Measurements from ENCODE around the gene EP400.
"Not testable (repeated sequence)": the region's sequence is repeated elsewhere in the genome, so short reads cannot be mapped to it uniquely, and the experiment has no call there.

EP400 gene

DNA sequence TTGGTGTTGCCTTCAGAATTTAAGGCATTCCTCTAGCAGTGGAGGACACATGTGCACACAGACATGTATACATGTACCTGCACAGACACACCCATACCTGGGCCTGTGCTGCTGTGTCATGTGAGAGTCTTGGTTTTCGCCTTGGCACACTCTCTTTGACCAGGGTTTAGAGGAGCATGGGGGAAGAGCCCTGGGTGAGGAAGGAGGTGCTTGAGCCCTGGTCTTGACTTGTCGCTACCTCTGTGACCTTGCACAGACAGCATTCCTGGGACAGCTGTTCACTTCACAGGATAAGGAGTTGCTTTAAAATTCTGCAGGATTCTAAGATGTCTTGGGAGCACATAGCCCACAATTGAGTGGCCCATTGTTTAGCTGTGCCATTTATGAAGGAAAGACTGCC lies 99.7 kb downstream of the EP400 start:
- FAIRE-seq = no peak

DNA sequence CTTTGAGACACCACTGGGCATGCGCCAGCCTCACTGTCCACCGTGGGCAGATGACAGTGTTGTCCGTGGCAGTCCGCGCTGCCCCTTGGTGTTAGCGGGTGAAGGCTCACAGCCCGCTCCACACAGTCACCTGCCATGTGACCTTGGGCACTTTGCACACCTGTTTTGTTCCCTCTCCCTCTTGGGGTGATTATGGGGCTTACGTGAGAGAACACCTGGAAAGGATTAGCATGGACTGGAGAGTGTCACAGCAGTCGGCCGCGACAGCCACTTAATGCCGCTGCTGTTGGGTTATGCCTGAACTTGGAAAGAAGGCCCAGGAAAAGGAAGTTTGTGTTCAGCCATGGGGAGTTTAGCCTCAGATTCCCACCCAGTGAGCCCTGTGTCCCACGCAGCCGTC lies 100.1 kb downstream of the EP400 start:
- FAIRE-seq = no peak

DNA sequence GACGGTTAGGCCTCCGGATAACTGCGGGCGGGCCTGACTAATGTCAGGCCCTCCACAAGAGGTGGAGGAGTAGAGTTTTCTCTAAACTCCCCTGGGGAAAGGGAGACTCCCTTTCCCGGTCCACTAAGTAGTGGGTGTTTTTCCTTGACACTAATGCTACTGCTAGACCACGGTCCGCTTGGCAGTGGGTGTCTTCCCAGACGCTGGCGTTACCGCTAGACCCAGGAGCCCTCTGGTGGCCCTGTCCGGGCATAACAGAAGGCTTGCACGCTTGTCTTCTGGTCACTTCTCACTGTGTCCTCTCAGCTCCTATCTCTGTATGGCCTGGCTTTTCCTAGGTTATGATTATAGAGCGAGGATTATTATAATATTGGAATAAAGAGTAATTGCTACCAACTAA lies 102.0 kb downstream of the EP400 start:
- FAIRE-seq = not testable (repeated sequence)

DNA sequence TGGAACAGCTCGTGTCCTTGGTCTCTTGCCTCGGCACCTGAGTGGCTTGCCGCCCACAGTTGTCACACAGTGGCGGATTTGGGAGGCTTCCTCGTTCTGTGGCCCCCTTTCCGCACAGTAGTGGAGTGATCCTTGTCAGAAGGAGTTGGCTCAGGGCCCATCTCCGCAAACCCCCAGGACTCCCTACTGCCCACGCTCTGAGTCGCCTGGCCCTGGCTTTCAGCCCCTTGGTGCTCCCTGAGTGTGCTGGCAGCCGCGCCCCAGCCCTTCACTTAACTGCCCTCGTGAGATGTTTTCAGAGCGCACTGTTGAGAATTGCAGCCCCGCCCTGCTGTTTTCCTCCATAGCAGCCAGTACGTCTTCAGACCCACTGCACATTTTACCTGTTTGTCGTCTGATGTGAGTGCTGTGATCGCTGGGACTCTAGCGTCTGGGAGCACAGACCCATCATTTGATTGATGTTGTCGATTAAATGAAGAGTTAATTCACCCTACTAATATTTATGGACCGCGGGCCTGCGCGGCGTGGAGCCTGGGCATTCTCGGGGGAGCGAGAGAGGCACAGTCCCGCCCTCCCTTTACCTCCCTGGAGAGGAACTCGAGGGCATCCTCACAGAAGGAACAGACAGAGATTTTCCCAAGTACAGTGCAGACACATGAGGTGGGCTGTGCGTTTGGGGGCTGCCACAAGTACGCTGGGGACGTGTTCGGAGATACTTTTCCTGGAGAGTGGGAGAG lies 102.6 kb downstream of the EP400 start:
- FAIRE-seq = no peak

DNA sequence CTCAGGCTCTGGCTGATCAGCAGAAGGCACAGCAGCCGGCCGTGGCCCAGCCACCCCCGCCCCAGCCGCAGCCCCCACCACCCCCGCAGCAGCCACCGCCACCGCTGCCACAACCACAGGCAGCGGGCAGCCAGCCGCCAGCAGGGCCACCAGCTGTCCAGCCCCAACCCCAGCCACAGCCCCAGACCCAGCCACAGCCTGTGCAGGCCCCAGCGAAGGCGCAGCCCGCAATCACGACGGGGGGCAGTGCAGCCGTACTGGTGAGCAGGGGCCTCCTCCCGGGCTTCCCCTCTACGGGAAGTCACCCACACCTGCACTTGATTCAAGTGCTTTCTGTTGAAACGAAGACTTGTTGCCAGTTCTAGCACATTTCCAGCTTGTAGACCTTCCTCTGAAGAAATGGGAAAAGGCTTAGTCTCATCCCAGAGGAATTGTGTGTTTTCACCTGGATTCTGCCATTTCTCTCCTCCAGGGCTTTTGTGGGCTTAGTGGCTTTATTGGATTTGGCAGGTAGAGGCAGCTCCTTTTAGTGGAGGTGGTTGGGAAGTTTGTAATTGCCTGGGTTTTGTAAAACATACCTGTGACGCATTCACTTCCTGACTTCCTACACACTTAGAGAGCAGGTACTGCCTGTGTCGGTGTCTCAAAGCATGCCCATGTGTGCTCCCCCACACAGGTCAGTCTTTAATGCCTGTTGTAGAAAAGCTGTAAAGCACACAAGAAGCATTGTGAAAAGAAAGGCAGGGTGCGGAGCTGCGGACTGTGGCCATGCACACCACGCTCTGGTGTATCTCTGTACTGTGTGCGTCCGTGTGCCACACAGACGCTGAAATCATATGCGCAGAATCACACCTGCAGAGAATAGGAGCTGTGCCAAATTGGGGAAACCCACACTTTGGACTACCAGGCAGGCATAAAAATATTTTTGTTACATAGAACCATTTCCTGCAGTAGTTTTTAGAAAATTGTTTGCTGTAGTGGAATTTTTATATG lies 103.9 kb downstream of the EP400 start:
- FAIRE-seq = no peak

DNA sequence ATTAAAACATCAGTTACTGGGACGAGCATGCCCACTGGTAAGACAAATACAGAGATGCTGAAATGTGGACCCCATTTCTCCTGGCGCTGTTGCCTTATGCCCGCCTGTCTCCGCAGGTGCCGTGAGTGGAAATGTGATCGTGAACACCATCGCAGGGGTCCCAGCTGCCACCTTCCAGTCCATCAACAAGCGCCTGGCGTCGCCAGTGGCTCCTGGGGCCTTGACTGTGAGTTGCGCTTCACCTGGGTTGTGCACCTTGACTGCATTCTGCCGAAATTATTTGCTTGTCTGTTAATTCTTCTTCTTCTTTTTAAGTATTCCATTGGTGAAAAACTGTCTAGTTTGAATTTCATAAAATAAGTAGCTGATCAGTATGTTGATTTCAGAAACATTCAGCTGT lies 105.2 kb downstream of the EP400 start:
- no peak for FAIRE-seq

DNA sequence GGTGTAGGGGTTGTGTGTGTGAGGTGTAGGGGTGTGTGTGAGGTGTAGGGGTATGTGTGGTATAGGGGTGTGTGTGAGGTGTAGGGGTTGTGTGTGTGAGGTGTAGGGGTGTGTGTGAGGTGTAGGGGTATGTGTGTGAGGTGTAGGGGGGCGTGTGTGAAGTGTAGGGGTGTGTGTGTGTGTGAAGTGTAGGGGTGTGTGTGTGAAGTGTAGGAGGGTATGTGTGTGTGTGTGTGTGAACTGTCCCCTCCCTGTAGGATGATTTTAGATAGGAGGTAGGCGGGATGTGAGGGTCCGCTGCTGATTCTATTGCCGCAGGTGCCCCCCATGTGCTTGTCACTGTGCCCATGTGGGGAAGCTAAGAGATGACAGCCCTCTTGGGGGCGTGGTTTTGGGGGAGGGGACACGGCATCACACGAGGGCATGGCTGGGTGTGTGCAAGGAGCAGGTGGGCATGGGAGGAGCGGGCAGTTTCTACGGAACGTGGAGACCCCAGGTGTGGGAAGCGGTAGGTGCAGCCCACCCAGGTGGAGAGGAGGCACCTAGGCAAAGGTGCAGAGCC lies 105.9 kb downstream of the EP400 start:
- no peak for FAIRE-seq

DNA sequence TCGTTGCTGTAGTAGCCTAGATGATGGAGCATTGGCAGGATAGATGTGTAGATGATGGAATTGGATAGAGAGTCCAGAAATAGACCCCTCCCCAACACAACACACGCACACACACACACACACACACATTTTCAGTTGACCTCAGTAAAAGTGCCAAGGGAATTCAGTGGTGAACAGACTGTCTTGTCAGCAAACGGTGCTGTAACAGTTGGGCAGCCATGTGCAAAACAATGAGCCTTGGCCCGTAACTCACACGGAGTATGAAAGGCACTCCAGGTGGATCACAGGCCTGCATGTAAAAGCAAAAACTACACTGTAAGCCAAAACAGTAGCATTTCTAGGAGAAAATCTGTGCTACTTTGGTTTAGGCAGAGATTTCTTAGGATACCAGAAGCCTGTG lies 106.6 kb downstream of the EP400 start:
- no peak for FAIRE-seq

DNA sequence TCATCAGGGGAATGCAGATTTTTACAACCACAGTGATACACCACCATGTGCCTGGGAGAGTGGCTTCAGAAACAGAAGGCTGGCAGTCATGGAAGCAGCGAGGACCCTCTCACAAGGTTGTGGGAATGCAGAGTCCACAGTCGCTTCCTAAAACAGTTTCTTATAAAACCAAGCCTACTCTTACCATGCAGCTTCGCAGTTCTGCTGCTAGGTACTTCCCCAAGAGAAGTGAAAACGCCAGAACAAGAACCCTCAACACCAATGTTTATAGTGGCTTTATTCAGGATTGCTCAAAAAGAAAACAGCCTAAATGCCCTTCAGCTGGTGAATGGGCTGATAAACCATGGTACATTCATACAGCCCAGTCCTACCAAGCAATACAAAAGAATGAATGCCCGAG lies 107.2 kb downstream of the EP400 start:
- no peak for FAIRE-seq

DNA sequence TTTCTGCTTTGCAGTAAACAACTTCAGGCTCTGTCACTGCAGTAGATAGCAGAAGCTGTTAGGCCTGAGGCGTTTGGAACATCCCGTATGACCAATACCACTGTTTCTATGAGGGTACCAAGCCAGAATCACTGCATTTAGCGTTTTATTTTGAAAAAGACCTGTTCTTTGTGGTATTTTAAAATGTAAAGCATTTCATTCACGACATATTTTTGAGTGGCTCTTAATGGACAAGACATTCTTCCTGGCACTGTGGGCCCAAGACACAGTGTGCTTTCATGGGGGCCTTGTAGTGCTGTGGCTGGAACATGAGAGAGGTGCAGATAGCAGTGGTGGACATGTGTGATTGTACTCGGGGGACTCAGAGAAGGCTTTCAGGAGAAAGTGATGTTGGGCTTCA lies 107.9 kb downstream of the EP400 start:
- no peak for FAIRE-seq

DNA sequence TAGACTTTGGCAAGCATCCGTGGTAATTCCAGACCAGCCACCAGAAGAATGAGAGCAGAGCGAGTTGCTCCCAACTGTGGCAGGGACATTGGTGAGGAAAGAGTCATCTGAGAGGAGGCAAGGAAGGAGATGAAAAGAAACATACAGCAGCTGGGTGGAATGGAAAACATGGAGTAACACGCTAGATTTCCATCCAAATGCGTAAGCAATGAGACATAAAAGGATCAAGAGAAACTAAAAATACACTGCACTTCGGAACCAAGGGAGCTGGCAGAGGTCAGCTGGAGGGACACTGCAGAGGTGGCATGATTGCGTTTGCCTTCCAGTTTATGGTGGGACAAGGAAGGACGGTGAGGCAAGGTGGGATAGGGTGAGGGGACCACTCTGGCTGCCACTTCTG lies 111.5 kb downstream of the EP400 start:
- FAIRE-seq = no peak

DNA sequence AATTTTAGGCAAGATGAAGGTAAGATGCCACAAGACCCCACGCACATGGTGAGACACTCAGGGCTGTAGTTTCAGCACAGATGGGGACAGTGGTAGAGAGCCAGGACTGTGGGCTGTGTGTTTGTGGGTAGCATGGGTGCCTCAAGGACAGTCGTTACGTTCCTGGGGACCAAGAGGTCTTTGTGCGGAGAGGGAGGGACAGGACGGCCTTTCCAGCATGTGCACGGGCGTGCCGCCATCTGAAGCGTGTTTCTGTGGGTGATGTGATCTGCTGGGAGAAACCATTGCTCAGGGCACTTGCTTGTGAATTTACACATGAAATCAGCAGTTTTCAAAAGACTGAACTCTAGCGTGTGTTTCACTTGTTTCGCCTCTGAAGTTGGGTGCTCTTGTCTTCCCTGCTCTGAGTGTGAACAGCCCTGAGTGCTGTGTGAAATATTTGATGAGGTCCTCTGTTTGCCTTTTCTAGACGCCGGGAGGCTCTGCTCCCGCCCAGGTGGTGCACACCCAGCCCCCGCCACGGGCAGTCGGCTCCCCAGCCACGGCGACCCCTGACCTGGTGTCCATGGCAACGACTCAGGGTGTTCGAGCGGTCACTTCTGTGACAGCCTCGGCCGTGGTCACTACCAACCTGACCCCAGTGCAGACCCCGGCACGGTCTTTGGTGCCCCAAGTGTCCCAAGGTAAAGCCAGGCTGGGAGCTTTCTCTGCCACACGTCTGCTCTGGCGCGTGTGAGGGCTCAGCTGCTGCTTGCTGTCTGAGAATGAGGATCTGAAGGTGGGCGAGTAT lies 112.1 kb downstream of the EP400 start:
- FAIRE-seq = no peak

DNA sequence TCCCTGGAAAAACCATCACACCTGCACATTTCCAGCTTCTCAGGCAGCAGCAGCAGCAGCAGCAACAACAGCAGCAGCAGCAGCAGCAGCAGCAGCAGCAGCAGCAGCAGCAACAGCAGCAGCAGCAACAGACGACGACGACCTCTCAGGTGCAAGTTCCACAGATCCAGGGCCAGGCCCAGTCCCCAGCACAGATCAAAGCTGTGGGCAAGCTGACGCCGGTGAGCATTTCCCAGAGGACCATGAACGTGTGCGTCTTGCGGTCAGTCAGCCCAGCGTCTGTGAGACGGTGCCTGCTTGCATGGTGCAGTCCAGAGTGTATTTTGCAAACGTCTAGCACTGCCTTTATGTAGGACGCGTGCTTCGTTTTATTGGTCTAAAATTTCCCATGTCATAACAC lies 112.7 kb downstream of the EP400 start:
- FAIRE-seq = no peak

DNA sequence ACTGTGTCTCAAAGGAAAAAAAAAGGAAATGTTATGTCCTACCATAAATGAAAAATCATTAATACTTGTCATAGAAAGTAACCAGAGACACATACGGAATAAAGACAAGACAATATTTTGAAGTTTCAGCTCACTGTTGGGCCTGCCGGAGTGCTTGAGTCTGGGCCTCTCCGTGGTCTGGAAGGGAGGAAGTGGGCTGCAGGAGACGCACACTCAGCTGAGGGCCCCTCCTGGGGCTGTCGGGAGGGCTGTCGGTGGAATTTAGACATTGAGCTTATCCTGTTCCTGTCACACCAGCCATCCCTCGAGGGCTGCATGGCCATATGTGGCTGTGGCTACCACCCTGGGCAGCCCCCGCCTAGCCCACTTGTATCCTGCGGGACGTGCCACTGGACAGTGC lies 113.7 kb downstream of the EP400 start:
- no peak for FAIRE-seq

DNA sequence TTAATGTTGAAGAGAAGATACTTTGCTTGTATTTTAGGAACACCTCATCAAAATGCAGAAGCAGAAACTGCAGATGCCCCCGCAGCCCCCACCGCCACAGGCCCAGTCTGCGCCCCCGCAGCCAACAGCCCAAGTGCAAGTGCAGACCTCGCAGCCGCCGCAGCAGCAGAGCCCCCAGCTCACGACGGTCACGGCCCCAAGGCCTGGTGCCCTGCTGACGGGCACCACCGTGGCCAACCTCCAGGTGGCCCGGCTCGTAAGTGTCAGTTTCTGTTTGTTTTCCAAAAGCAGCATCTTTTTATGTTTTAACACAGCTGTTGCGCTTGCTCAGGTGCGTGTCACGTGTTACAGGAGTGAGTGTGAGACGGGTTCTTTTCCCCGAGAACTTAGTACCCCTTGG lies 114.9 kb downstream of the EP400 start:
- no peak for FAIRE-seq

DNA sequence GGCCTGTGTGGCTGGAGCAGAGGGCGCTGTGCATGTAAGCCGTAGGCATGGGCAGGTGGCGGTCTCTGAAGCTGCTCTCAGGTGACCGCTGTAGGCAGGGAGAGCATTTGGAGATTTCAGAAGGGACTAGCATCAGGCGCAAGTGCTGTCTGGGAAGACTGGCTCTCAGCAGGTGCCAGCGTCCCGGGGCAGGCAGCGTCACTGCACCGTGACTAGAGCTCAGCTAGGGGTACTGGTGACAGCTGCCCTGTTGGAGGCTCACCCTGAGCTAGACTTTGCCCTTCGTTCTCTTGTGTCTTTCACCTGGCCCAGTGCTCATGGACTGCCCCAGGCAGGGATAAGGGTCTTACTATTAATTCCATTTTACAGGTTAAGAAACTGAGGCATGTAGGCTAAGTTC lies 115.5 kb downstream of the EP400 start:
- no peak for FAIRE-seq

DNA sequence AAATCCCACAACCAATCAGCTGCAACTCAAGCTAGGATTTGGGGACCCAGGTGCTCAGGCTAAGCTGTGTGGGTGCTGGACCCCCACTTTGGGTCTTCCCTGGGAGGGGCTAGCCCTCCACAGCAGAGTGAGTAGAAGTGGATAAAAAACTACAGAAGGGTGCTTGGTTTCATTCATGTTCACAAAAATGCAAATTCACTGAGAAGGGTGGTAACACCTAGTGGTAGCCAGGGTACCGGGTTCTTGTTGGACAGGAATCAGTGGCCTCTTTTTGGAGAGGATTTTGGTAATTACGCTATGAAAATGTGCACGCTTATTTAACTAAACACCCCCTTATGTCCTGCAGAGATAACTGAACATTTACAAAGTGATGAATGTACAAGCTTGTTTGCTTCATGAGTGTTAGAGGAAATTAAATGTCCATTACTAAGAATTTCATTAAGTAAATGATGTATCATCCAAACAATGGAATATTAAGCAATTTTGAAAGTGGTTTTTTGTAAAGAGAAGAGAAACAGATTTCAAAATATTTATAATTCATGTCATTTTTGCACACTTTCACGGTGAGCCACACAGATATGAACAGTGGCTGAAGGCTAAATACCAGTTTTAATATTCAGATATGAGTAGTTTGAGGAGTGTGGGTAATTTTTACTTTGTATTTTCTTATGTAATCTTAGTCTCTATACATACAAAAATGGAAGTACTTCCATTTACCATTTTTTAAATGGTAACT lies 116.0 kb downstream of the EP400 start:
- no peak for FAIRE-seq

DNA sequence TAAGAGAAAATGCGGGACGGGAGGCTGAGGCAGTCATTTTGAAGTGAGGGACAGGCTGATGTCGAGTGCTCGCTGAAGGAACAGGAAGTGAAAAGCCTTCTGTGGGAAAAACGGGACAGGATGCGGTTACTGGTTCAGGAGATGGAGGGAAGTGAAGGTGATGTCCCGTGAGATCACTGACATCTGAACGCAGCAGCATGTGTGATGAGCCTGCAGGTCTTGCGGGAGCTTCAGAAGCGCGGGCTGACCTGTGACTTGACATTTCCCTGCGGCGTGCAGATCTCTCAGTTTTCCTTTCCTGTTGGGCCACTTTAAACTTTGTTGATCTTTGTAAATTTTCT lies 116.6 kb downstream of the EP400 start:
- FAIRE-seq = no peak

DNA sequence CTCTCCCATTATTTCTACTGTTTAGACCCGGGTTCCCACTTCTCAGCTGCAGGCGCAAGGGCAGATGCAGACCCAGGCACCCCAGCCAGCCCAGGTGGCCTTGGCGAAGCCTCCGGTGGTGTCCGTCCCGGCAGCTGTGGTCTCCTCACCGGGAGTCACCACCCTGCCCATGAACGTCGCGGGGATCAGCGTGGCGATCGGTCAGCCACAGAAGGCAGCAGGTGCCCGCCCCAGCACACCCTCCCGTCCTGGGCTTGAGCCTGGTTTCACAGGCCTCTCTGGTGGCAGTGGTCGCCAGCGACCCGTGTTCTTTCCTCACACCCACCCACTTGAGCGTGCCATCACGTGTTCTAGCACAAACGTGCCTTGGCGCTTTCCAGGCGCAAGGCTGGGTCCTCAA lies 117.0 kb downstream of the EP400 start:
- no peak for FAIRE-seq

DNA sequence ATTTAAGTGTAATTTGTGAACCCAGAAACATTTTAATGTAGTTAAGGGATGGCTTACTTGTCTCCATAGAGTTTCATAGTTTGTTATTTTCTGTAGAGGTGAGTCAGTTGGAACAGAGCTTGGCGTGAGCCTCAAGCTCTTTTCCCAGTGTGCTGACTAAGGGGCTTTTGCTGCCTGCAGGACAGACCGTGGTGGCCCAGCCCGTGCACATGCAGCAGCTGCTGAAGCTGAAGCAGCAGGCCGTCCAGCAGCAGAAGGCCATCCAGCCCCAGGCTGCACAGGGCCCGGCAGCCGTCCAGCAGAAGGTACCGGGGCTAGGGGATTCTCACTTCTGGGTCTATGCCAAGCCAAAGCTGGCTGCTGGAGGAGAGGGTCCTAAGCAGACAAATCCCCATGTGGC lies 117.4 kb downstream of the EP400 start:
- no peak for FAIRE-seq

DNA sequence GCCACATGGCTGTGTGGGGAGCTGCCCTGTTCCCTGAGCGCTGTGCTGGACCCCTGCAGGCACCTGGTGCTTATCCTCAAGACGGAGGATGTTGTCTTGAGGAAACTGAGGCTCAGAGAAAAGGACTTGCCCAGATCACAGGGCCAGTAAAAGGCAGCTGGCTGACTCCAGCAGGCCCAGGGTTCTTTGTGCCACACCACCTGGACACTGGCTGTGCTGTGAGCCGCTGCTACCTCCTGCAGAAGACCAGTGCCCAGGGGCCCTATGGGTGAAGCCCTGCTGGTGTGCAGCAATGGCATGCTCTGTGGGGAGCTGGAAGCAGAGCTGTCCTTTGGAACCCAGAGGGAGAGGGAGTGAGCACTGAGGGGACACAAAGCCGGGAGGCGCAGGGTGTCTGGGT lies 118.5 kb downstream of the EP400 start:
- FAIRE-seq = no peak

DNA sequence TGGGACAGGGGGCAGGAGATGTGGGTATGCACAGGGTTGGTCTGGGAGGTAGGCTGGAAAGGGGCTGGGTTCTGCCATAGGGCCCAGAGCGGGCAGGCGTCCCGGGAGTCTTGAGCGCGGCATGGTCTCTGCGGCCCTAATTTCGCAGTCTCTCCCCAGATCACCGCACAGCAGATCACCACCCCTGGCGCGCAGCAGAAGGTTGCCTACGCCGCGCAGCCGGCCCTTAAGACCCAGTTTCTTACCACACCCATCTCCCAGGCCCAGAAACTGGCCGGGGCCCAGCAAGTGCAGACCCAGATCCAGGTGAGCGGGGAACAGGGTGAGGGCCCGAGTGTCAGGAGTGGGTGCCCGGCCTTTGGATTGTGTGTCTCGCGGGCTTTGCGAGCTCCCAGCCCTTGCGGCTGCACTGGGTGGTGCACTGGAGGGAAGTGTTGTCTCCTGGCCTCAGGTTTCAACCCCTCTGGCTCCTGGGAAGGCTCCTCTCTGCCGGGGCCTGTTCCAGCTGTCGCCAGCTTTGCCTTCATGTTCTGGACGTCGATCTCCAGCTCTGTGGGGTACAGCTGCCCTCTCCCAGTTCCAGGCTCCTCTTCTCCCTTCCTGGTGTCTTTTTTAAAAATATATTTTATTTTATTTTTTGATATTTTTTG lies 119.7 kb downstream of the EP400 start:
- no peak for FAIRE-seq
